T follicular helper cell (primary cell): Measurements from ENCODE around the gene PRKCE.
"Not testable (repeated sequence)": the region's sequence is repeated elsewhere in the genome, so short reads cannot be mapped to it uniquely, and the experiment has no call there.

Experiments
- DNase-seq: peaks from one replicate; pipeline ENCODE4 v3.0.0-alpha.2; 2020; ENCODE audit warnings: low read depth

Gene PRKCE

GRCh38 chr2:45669032-45669486, 17.6 kb downstream of the PRKCE start:
- no peak for DNase-seq

- DNase-seq, result no peak
Observed at GRCh38 chr2:45670646-45671045, 19.2 kb downstream of the PRKCE start.

- no peak for DNase-seq
Observed at GRCh38 chr2:45672138-45672537, 20.7 kb downstream of the PRKCE start.

- DNase-seq, result no peak
Observed at GRCh38 chr2:45674035-45674816, 22.8 kb downstream of the PRKCE start.

GRCh38 chr2:45675263-45675812, 23.9 kb downstream of the PRKCE start:
- DNase-seq, result no peak

- no peak for DNase-seq
Observed at GRCh38 chr2:45676088-45676487, 24.6 kb downstream of the PRKCE start.

- no peak for DNase-seq
Observed at GRCh38 chr2:45678791-45679348, 27.4 kb downstream of the PRKCE start.

- DNase-seq, result no peak
Observed at GRCh38 chr2:45680351-45680967, 29.0 kb downstream of the PRKCE start.

GRCh38 chr2:45681675-45682074, 30.2 kb downstream of the PRKCE start:
- no peak for DNase-seq

- no peak for DNase-seq
Observed at GRCh38 chr2:45683292-45683691, 31.8 kb downstream of the PRKCE start.

GRCh38 chr2:45684756-45685155, 33.3 kb downstream of the PRKCE start:
- no peak for DNase-seq

- no peak for DNase-seq
Observed at GRCh38 chr2:45685260-45685659, 33.8 kb downstream of the PRKCE start.

- no peak for DNase-seq
Observed at GRCh38 chr2:45687964-45688363, 36.5 kb downstream of the PRKCE start.

GRCh38 chr2:45688479-45689298, 37.2 kb downstream of the PRKCE start:
- DNase-seq, result no peak

GRCh38 chr2:45690231-45690630, 38.8 kb downstream of the PRKCE start:
- no peak for DNase-seq

- no peak for DNase-seq
Observed at GRCh38 chr2:45691171-45691999, 39.9 kb downstream of the PRKCE start.

GRCh38 chr2:45692566-45692965, 41.1 kb downstream of the PRKCE start:
- no peak for DNase-seq

- DNase-seq, result not testable (repeated sequence)
Observed at GRCh38 chr2:45695480-45696007, 44.1 kb downstream of the PRKCE start.

GRCh38 chr2:45696708-45697107, 45.2 kb downstream of the PRKCE start:
- DNase-seq, result no peak

- no peak for DNase-seq
Observed at GRCh38 chr2:45697190-45697589, 45.7 kb downstream of the PRKCE start.

- no peak for DNase-seq
Observed at GRCh38 chr2:45698554-45698953, 47.1 kb downstream of the PRKCE start.
